HCT116 (cell line): ENCODE measurements around the gene VCAN.

ENCODE experiments used
- EZH2 ChIP-seq: fragments of 200-600 bp; sonication (generic); IDR thresholded peaks from 2 replicates; pipeline ENCODE4 v1.6.1; 2017; ENCODE audit warnings: antibody characterized with exemption, mixed run types
- POLR2AphosphoS5 ChIP-seq: IDR thresholded peaks from 2 replicates; pipeline ENCODE4 v1.6.1; 2011; ENCODE audit warnings: mild to moderate bottlenecking, low read depth, low read length, moderate library complexity
- YY1 ChIP-seq: IDR thresholded peaks from 2 replicates; pipeline ENCODE4 v1.6.1; 2011; ENCODE audit warnings: low read length, low read depth, moderate library complexity, mild to moderate bottlenecking; ENCODE audit not compliant: insufficient replicate concordance; ENCODE audit errors: extremely low read depth
- TF ChIP-seq, protein P1 (sequence below), 3 experiments: fragments of 200-600 bp in 1 of 3; sonication (generic) in 1 of 3; IDR thresholded peaks in 2 of 3; conservative IDR thresholded peaks in 1 of 3; 2 replicates each; pipeline ENCODE4 v1.5.1; 2012 to 2017; ENCODE audit warnings: low read depth in 2 of 3, low read length in 2 of 3, antibody characterized with exemption in 1 of 3, borderline replicate concordance in 1 of 3, control low read depth in 1 of 3, mild to moderate bottlenecking in 1 of 3, mixed read lengths in 1 of 3, mixed run types in 1 of 3, moderate library complexity in 1 of 3; ENCODE audit not compliant: insufficient read depth in 1 of 3
- TF ChIP-seq, protein P2 (sequence below): IDR thresholded peaks from 2 replicates; pipeline ENCODE4 v1.6.1; 2012; ENCODE audit warnings: low read depth

DNA sequence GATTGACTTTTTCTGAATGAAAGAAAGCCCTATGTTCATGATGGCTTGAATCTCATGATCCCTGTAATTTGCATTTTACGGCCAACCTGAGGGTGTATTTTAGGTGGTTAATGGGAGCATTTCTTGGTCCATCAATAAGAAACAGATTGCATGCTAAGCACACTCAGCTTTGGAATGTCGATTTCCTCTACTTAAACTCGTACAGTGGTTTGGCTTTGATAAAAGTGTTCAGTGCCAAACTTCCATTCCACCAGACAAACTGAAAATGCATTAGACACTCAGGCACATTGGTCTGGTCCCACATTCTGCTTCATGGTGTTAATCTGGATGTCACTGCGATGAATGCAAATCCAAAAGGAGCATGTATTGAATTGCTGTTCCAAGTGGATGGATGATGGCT is 77.0 kb downstream of the VCAN start:
- TF ChIP-seq, protein P1, sequence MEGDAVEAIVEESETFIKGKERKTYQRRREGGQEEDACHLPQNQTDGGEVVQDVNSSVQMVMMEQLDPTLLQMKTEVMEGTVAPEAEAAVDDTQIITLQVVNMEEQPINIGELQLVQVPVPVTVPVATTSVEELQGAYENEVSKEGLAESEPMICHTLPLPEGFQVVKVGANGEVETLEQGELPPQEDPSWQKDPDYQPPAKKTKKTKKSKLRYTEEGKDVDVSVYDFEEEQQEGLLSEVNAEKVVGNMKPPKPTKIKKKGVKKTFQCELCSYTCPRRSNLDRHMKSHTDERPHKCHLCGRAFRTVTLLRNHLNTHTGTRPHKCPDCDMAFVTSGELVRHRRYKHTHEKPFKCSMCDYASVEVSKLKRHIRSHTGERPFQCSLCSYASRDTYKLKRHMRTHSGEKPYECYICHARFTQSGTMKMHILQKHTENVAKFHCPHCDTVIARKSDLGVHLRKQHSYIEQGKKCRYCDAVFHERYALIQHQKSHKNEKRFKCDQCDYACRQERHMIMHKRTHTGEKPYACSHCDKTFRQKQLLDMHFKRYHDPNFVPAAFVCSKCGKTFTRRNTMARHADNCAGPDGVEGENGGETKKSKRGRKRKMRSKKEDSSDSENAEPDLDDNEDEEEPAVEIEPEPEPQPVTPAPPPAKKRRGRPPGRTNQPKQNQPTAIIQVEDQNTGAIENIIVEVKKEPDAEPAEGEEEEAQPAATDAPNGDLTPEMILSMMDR (IDR thresholded peaks at IDR 0.05 in 2 of 3, conservative IDR thresholded peaks at IDR 0.05 in 1 of 3; ENCODE audit: borderline replicate concordance in 1 of 3, insufficient read depth in 1 of 3, low read depth in 2 of 3, low read length in 2 of 3), result no peak
- TF ChIP-seq POLR2AphosphoS5 (no peak), EZH2 (no peak), YY1 (no peak)
- TF ChIP-seq, protein P2, sequence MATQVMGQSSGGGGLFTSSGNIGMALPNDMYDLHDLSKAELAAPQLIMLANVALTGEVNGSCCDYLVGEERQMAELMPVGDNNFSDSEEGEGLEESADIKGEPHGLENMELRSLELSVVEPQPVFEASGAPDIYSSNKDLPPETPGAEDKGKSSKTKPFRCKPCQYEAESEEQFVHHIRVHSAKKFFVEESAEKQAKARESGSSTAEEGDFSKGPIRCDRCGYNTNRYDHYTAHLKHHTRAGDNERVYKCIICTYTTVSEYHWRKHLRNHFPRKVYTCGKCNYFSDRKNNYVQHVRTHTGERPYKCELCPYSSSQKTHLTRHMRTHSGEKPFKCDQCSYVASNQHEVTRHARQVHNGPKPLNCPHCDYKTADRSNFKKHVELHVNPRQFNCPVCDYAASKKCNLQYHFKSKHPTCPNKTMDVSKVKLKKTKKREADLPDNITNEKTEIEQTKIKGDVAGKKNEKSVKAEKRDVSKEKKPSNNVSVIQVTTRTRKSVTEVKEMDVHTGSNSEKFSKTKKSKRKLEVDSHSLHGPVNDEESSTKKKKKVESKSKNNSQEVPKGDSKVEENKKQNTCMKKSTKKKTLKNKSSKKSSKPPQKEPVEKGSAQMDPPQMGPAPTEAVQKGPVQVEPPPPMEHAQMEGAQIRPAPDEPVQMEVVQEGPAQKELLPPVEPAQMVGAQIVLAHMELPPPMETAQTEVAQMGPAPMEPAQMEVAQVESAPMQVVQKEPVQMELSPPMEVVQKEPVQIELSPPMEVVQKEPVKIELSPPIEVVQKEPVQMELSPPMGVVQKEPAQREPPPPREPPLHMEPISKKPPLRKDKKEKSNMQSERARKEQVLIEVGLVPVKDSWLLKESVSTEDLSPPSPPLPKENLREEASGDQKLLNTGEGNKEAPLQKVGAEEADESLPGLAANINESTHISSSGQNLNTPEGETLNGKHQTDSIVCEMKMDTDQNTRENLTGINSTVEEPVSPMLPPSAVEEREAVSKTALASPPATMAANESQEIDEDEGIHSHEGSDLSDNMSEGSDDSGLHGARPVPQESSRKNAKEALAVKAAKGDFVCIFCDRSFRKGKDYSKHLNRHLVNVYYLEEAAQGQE, result no peak
